HG02852 (cell line): Measurements from ENCODE around the gene ALDH3B1.

Experiments used
- ATAC-seq: cut with Tn5 transposase; IDR thresholded peaks from one replicate; pipeline ENCODE4 v1.9.1; 2021; ENCODE audit warnings: mild to moderate bottlenecking, moderate library complexity; ENCODE audit not compliant: unreplicated experiment

The ALDH3B1 gene

DNA sequence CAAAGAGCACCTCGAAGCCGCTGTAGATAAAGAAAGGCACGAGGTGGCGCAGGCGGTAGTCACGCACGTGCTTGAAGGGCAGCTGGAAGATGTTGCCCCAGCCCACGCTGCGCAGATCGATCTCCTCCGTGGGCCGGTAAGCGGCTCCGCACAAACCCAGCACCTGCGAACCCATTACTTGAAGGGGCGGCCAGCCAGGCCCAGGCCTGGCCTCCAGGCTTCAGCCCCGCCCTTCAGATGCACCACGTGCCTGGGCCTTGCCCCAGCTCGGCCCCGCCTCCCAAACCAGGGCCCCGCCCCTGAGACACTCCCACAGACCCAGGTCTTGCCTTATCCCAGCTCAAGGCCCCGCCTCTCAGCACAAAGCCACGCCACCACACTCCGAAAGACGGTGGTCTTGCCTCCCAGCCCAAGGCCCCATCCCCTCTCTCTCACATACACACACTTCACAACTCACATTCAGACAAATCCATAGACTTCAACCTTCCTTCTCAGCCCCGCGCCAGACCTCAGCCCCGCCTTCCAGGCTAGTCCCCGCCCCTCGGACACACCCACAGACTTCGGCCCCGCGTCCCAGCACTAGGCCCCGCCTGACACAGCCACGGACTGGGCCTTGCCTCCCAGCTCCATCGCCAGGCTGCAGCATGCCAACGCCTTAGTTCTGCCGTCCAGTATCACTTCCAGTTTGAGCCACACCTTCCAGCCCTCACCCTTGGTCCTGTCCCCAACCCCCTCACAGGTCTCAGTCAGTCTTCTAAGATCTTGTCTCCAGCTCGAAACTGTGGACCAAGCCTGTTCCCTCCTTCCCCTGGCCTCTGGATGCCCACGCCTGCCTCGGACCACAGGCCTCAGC lies 13.3 kb upstream of the ALDH3B1 start:
- no peak for ATAC-seq

DNA sequence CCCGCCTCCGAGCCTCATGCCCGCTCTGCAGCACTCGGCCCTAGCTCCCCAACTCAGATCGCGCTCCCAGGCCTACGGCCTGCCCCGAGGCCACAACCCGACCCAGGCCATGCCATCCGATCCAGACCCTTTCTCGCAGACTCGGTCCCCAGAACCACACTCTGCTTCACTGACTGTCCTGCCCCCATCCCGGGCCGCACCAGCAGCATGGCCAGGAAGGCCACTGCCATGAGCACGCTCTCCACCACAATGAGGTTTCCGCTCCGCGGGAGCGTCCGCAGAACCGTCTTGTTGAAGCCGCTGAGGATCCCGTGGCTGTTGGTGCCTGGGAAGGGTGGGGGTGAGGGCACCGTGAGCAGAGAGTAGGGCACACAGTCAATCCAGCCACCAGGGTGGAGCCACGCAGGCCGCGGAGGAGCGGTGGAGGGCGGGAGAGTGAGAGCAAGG lies 12.6 kb upstream of the ALDH3B1 start:
- ATAC-seq, result no peak

- no peak for ATAC-seq
These were observed 11.7 kb upstream of the ALDH3B1 start for GRCh38 chr11:67998150-67999045.

DNA sequence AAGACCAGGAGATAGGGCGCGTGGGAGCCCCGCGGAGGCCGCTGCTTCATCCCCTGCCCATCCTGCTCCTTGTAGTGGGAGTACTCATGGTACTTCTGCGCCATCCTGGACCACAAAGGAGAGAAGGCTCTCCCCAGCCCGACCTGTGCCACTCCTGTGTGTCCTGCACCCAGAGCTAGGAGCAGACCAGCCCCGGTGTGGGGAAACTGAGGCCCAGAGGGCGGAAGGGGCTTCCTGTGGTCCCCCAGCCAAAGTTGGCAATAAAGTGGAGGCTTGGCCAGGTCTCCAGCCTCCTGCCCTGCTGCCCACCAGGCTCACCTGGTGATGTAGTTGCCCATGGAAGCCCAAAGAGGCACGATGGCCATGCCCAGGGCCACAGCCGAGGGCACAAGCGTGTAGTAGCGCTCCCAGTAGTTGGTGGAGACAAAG lies 10.9 kb upstream of the ALDH3B1 start:
- no peak for ATAC-seq

DNA sequence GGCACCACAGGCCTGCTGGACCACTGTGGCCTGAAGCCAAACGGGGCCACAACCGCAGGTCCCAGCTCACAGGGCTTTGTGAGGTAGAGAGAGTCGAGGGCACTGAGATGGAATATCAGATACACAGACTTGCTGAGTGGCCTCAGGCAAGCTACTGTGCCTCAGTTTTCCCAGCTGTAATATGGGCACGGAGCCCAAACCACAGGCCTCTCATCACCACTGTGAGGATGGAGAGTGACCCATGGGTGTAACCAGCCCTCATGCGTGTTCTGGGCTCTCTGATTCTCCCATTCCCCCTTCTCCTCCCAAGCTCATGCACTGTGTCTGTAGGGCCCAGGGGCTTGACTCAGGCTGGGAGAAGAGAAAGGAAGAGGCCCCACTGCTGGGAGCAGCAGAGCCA lies 10.4 kb upstream of the ALDH3B1 start:
- ATAC-seq, result no peak

DNA sequence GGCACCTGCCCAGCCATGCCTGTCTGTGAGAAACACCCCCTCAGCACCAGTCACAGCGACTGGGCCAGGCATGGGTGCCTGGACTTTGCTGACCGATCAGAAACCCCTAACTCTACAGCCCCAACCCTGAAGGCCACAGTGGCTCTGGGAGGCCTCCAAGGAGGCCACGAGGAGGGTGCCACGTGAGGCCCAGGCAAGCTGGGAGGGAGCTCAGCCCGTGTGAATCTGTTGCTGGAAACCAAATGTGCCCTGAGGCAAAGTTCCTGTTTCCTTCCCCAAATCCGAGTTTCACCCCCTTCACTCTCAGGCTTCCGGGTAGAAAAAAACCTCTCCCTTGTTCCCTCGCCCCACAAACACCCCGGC lies 7.6 kb upstream of the ALDH3B1 start:
- peak; percentile 9 for ATAC-seq

GRCh38 chr11:68002938-68003845 lies 6.9 kb upstream of the ALDH3B1 start:
- peak; percentile 36 for ATAC-seq

DNA sequence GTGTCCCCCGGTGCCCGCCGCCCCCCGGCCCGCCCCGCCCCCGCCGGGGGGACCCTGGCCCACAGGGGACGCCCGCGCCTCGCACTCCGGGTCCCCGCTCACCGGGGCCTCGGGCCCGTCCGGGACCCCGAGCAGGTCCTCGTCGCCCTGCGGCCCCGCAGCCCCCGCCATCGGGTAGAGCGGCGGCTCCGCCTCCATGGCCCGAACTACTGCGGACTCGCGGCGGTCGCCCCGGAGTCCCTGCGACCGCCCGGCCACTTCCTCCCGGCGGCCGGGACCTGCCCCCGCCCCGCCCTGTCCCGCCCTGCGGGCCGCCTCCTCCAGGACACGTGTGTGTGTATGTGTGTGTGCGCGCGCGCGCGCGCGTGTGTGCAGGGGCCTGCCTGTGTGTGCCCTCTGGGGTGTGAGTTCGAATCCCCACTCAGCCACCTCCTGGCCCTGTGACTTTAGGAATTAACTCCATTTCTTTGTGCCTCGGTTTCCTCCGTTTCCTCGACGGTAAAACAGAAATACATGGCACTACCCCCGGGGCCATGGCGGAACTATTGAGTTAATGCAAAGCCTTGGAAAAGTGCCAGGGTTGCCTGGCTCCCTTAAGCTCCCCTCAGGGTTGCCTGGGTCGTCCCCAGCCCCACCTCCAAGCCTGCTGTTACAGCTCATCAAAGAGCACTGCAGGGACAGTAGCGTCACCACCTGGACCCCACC lies 6.1 kb upstream of the ALDH3B1 start, which contains the start of gene UNC93B1:
Gene UNC93B1 (minus strand): TSS at position 252 of the 705 bp plus-strand sequence. CDS start 54 bp downstream, at position 198.
- ATAC-seq, result peak; percentile 54

- ATAC-seq, result no peak
These were observed 5.4 kb upstream of the ALDH3B1 start for GRCh38 chr11:68004551-68005335.

DNA sequence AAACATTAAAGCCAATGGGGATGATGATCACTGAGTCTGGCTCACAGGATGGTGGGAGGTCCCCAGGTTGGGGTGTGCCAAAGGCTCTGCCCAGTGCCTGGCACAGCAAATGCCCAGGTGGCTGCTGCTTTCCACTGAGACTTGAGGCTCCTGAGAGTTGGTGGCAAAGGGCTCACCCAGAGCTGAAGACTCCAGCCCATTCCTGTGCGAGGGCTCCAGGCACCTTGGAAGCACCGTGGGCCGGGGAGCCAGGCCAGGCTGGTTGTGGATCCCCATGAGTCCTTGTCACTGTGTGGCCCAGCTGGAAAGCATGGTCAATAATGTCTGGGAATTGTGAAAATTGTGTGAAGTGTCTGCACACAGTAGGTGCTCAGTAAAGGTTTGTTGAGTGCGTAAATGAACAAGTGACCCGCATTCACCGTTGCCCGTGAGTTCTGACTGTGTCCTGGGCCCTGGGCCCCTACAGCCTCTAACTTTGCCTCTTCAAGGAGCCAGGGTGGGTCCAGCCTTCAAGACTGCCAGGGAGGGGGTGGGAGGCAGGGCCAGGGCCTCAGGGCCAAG lies 3.4 kb upstream of the ALDH3B1 start:
- no peak for ATAC-seq

DNA sequence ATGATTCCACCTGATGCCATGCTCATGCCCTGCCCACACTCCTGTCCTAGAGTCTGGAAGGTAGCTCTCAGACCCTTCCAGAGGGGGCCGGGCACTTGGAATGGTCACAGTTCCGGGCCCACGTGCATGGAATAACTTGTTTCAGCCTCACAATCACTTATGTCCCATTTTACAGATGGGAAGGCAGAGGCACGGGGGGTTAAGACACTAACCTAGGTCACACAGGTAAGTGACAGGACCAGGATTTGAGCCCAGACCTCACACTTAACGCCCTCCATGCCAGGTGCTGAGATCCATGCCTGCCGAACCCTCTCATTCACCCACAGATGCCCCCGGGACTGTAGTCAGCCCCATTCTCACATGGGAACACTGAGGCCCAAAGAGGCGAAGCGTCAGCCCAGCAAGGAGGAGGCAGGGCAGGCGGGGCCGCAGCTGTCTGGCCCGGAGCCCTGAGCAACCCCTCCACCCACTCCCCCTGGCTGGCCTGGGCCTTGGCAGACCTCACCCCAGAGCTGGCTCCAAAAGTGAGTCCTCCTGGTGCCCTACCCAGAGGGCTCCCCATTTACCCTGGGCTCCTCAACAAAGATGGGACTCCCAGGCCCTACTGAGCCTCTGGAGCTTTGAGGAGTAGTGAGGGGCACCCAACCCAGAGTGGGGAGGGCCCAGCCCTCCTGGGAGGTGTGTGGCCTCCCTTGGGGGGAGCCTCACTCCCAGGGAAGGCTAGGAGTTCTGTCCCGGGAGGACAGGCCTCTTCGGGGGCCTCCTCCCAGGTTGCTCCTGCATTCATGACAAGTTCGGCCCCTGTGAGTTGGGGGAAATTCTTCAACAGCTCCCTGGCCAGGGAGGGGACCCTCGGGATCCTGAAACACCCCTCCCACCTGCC lies 2.4 kb upstream of the ALDH3B1 start:
- ATAC-seq, result no peak

- no peak for ATAC-seq
These were observed 1.5 kb upstream of the ALDH3B1 start for GRCh38 chr11:68008381-68009337.

GRCh38 chr11:68009391-68010089 lies 587 bp upstream of the ALDH3B1 start:
- ATAC-seq, result no peak

GRCh38 chr11:68011051-68011943 lies 1.2 kb downstream of the ALDH3B1 start:
- ATAC-seq, result no peak
